Natural killer cell (primary cell): ENCODE results near the gene AK9. TPM values are rescaled to one million over a fixed set of nuclear protein-coding genes. Genes with fewer than 3 reads are reported as not detected.

Experiments
- ATAC-seq, 3 donors: fragments of 150-1000 bp in 2 of 3; fragments of 200-7000 bp in 1 of 3; cut with Tn5 transposase; 1 replicate in 1 of 3; 2 replicates in 2 of 3; pipeline ENCODE4 v1.10.0; 2021; ENCODE audit warnings: mild to moderate bottlenecking in 2 of 3, moderate library complexity in 2 of 3
- DNase-seq, 2 donors: peaks; one replicate each; pipeline versions ENCODE4 v3.0.0 to v3.0.0-alpha.2; 2013 to 2021; ENCODE audit warnings: mixed read lengths in 1 of 2
- H3K27ac ChIP-seq: one replicate; pipeline ENCODE4 v1.5.1; 2013; ENCODE audit warnings: mild to moderate bottlenecking, low read length
- H3K27me3 ChIP-seq: one replicate; pipeline ENCODE4 v1.6.1; 2013; ENCODE audit warnings: low read length; ENCODE audit not compliant: control insufficient read depth, insufficient read depth
- H3K36me3 ChIP-seq: one replicate; pipeline ENCODE4 v1.6.1; 2013; ENCODE audit warnings: low read length; ENCODE audit not compliant: control insufficient read depth, insufficient read depth
- H3K4me1 ChIP-seq: one replicate; pipeline ENCODE4 v1.6.1; 2013; ENCODE audit warnings: low read length; ENCODE audit not compliant: control insufficient read depth, insufficient read depth
- H3K4me3 ChIP-seq: one replicate; pipeline ENCODE4 v1.5.1; 2013; ENCODE audit warnings: low read length
- H3K9me3 ChIP-seq: one replicate; pipeline ENCODE4 v1.6.1; 2013; ENCODE audit warnings: low read length; ENCODE audit not compliant: control insufficient read depth, insufficient read depth
- H3K27ac Mint-ChIP-seq, 2 donors: one replicate each; pipeline ENCODE4 v1.8.0; 2022; ENCODE audit warnings: mild to moderate bottlenecking in 2 of 2, mixed read lengths in 2 of 2, moderate library complexity in 1 of 2
- H3K27me3 Mint-ChIP-seq, 2 donors: one replicate each; pipeline ENCODE4 v1.8.0; 2022; ENCODE audit warnings: low read depth in 2 of 2, mixed read lengths in 2 of 2
- H3K36me3 Mint-ChIP-seq: one replicate; pipeline ENCODE4 v1.8.0; 2022; ENCODE audit warnings: mixed read lengths
- H3K4me1 Mint-ChIP-seq, 2 donors: one replicate each; pipeline ENCODE4 v1.8.0; 2022; ENCODE audit warnings: mixed read lengths in 2 of 2
- H3K4me3 Mint-ChIP-seq: one replicate; pipeline ENCODE4 v1.8.0; 2022; ENCODE audit warnings: mild to moderate bottlenecking, moderate library complexity, mixed read lengths
- H3K9me3 Mint-ChIP-seq, 2 donors: one replicate each; pipeline ENCODE4 v1.8.0; 2022; ENCODE audit warnings: mixed read lengths in 2 of 2
- CTCF ChIP-seq: fragments of 200-600 bp; IDR thresholded peaks from one replicate; pipeline ENCODE4 v1.8.0; 2022; ENCODE audit warnings: antibody characterized with exemption
- WGBS: methylation state at CpG from one replicate; pipeline ENCODE4 v1.1.7; 2013; ENCODE audit warnings: missing lambda C conversion rate; ENCODE audit not compliant: insufficient coverage; 5-methylcytosine and 5-hydroxymethylcytosine counted together
- intact Hi-C: fragments of 100-400 bp; cut with micrococcal nuclease; formaldehyde crosslinking; loops from one replicate; pipeline ENCODE4 v1.14.2; 2022
- total RNA-seq, 4 donors: library from RNA; stranded (reverse); fragments of 120-200 nt in 1 of 4; gene quantifications; one replicate each; pipeline versions ENCODE4 v1.2.3 to v1.2.4, GENCODE V29; 2013 to 2022

The AK9 gene
- total RNA-seq, 3 donors from 2014 or later (not counting 1 experiment from before 2014, with no cell fraction given): 14.0 to 19.2 (median 14.2) TPM

GRCh38 chr6:109447878-109448555 is 243.0 kb downstream of the AK9 start:
- intact Hi-C loops: loop anchor here (10.0 kb wide), 1 partner anchor 353 kb away; the partner anchor contains the start of genes CEP57L1 and SESN1
- Histone ChIP-seq H3K4me3 (no peak overlapping the region), H3K36me3 (peaks cover 55% of the 10 kb centered on the region), H3K4me1 (peaks cover 37% of the 10 kb centered on the region), H3K27me3 (no peaks in the 10 kb centered on the region), H3K9me3 (no peaks in the 10 kb centered on the region), H3K27ac (no peak overlapping the region)
- no peaks in the 10 kb centered on the region for H3K27me3 Mint-ChIP-seq
- 88% methylated on average over 5 of the region's 8 CpGs for WGBS
- H3K4me3 Mint-ChIP-seq: no peak overlapping the region
- H3K36me3 Mint-ChIP-seq: no peaks in the 10 kb centered on the region
- ATAC-seq: no peak
- H3K4me1 Mint-ChIP-seq: peaks cover 20 to 55% of the 10 kb centered on the region in 2 donors
- no peaks in the 10 kb centered on the region for H3K9me3 Mint-ChIP-seq
- no peak for DNase-seq
- TF ChIP-seq CTCF: no peak
- peak overlapping the region; percentile 18 to 76 for H3K27ac Mint-ChIP-seq

- peaks cover 55% of the 10 kb centered on the region for H3K36me3 ChIP-seq
- TF ChIP-seq CTCF: no peak
- Mint-ChIP-seq H3K27ac (peak overlapping the region in 1 of 2 donors; percentile 78), H3K9me3 (no peaks in the 10 kb centered on the region), H3K36me3 (no peaks in the 10 kb centered on the region), H3K4me1 (peaks cover 23 to 63% of the 10 kb centered on the region in 2 donors), H3K27me3 (no peaks in the 10 kb centered on the region), H3K4me3 (no peak overlapping the region)
- ATAC-seq (no peak), DNase-seq (no peak)
- no peak overlapping the region for H3K4me3 ChIP-seq
- H3K27ac ChIP-seq: no peak overlapping the region
- WGBS: 86% methylated on average over 10 of the region's 10 CpGs
- H3K9me3 ChIP-seq: no peaks in the 10 kb centered on the region
- no peaks in the 10 kb centered on the region for H3K27me3 ChIP-seq
- intact Hi-C loops: loop anchor here (10.0 kb wide), 1 partner anchor 352 kb away; the partner anchor contains the start of genes CEP57L1 and SESN1
- peaks cover 34% of the 10 kb centered on the region for H3K4me1 ChIP-seq
Observed at GRCh38 chr6:109447087-109447486, 243.9 kb downstream of the AK9 start.

- H3K4me1 ChIP-seq: peaks cover 40% of the 10 kb centered on the region
- Mint-ChIP-seq H3K27me3 (no peaks in the 10 kb centered on the region), H3K9me3 (no peaks in the 10 kb centered on the region), H3K27ac (peak overlapping the region; percentile 43 to 78), H3K4me1 (peaks cover 29 to 68% of the 10 kb centered on the region in 2 donors), H3K36me3 (no peaks in the 10 kb centered on the region), H3K4me3 (no peak overlapping the region)
- TF ChIP-seq CTCF: no peak
- no peaks in the 10 kb centered on the region for H3K9me3 ChIP-seq
- intact Hi-C loops: loop anchor here (10.0 kb wide), 1 partner anchor 352 kb away; the partner anchor contains the start of genes CEP57L1 and SESN1
- peaks cover 49% of the 10 kb centered on the region for H3K36me3 ChIP-seq
- DNase-seq (no peak), ATAC-seq (no peak)
- H3K27me3 ChIP-seq: no peaks in the 10 kb centered on the region
- H3K27ac ChIP-seq: no peak overlapping the region
- 50% methylated on average over 8 of the region's 8 CpGs for WGBS
- no peak overlapping the region for H3K4me3 ChIP-seq
Observed at GRCh38 chr6:109446541-109446940, 244.5 kb downstream of the AK9 start.
